Epithelial cell of umbilical artery (primary cell): ENCODE results near the gene TRAPPC4. TPM values are rescaled to one million over a fixed set of nuclear protein-coding genes. Genes with fewer than 3 reads are reported as not detected.

Experiments used
- total RNA-seq: library from RNA; depleted of rRNA; stranded (reverse); fragments of >200 nt; gene quantifications from 2 replicates; pipeline ENCODE4 v1.2.3, GENCODE V29; 2014

The TRAPPC4 gene, protein sequence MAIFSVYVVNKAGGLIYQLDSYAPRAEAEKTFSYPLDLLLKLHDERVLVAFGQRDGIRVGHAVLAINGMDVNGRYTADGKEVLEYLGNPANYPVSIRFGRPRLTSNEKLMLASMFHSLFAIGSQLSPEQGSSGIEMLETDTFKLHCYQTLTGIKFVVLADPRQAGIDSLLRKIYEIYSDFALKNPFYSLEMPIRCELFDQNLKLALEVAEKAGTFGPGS
- 81.5 and 160 TPM in 2 replicates for total RNA-seq

DNA sequence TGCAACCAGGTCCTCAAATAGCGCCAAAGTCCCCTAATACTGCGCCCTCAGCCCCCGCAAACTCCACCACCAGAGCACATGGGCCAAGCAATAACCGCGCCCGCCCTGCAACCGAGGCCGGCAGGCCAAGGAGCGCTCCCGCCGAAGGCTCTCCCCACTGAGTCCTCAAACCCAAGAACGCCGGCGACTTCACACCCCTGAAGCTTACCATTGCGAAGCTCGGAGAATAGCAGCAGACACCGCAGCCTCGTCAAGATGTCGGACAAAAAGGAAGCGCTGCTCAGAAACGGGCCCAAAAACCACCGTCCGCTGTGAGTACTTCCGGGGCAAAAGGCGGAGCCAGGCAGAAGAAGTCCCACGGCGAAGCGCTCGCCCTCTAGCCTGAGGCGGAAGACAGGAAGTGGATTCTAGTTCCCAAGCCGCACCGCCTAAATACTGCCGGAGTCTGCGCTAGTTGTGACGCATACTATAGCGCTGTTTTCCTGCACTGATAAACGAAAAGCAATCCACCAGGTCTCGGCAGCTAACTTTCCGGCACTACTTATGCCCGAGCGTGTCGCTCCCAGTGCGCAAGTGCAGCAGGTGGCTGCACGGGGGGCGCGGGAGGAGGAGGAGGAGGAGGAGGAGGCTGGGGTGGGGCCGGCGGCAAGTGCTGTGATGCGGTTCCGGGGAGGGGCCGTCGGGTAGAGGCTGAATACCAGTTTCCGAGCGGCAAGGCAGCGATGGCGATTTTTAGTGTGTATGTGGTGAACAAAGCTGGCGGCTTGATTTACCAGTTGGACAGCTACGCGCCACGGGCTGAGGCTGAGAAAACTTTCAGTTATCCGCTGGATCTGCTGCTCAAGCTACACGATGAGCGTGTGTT is at the start of gene TRAPPC4, which contains the start of gene RPS25:
TSS of gene TRAPPC4 (plus strand) at position 693 of the 865 bp plus-strand sequence. CDS start at position 723, 30 bp downstream.
TSS of gene RPS25 (minus strand) at position 270 of the 865 bp plus-strand sequence. CDS start at position 211, 59 bp downstream.

DNA sequence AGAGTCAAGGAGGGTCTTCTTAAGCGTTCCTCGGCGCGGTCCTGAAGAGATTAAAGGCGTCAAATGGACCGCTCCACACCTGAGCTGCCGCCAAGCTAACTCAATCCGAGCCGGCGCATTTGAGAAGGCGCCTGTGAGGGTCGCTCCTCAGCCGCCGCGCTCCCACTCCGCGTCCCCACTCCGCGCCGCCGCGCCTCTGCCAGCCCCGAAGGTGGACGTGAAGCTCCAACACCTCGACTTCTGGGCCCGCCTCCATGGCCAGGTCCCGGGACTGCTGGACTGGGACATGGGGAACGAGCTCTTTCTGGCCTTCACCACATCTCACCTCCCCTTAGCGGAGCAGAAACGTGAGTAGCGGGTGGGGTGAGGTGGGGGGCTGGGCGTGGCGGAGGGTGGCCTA is 46.9 kb upstream of the TRAPPC4 start, which contains the start of gene FOXR1:
TSS of gene FOXR1 (plus strand) at position 116 of the 400 bp plus-strand sequence. CDS start at position 287, 171 bp downstream.

DNA sequence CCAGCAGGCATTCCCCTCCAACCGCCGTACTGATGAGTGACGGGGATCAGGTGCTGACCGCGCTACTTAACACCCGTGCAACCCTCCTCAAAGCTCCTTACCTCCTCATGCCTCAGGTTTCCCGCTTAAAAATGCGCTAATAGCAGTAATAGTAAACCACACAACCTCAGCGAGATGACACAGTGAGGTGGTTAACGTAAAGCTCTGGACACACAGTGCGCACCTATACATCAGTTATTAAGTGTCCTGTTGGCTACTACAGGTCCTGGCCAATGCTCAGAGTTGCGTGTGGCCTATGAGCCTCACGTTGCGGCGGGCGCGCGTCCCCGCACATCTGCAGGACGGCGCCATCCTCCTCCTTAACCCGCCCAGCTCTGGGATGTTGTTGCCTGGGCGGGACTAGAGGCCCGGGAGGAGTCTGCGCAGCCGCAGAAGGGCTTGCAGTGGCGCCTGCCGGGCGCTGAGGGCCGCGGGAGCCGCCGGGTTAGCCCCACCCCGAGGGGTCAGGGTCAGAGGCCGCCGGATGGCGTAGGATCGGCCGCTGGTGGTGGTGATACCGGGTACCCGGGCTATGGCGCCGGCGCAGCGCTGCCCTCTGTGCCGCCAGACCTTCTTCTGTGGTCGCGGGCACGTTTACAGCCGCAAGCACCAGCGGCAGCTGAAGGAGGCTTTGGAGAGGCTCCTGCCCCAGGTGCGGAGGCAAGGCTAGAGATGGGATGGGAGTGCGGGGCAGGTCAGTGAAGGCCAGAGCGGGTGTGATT is 20.8 kb upstream of the TRAPPC4 start, which contains the start of gene CENATAC:
TSS of gene CENATAC (plus strand) at position 512 of the 761 bp plus-strand sequence. CDS start at position 572, 60 bp downstream.

DNA sequence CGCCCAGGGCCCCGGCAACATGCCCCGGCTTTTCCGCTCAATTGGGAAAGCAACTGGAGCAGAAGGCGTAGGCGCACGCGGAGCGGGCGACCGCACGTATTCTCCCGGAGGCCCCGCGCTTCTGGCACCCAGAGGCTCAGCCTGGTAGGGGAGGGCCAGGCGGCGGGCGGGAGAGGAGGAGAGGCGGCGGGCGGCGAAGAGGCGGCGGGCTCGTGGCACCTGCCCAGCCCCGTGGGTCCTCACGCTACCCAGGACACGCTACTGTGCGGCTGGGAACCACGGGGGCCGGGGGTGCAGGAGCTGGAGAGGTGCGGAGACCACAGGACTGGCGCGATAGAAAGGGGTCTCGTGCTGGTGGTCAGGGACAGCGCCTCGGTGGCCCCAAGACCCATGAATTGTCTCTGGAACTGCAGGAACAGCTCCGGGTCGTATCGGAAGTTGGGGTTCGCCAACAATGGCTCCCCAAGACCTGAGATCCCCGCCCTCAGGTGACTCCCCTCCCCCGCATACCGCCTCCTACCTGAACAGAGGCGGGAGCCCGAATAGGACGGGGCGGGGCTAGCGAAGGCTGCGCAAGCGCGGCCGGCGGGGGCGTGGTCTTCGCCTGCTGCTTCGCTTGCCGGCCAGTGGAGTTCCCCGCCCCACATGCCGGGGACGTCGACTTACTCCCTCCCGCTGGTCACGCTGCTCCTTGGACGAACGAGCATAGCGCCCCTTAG is 11.9 kb downstream of the TRAPPC4 start, which contains the start of gene SLC37A4:
TSS of gene SLC37A4 (minus strand) at position 549 of the 719 bp plus-strand sequence.

DNA sequence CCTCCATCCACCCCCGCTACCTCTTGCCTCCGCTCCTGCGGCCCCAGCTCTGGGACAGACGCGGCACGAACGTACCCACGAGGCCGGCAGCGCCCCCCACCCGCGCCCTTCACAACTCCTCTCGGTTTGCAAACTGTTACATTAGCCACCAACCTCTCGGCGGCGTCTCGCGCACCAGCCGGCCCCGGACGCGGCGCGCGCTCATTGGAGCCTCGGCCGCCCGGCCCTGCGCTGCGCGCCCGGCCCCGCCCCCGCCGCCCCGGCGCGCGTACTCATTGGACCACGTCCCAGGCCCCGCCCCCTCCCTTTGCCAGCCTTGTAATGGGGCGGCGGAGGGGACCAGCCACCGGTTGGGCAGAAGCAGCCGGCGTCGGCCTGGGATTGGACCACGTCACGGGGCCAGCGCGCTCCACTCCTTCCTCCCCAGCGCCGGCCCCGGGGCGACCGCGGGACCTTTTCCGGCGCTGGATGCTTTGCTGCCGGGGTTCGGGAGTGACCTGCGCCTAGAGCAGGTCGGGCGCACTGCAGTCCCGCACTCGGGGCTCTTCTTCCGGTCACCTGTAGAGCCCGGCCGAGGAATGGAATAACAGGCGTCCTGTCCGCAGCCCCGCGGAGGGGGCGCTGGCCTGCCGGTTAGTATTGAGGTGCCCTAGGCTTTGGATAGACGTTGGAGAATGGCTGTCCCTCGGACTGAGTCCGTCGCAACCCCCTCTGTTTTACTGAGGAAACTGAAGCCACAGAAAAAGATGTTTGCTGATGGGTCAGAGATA is 38.6 kb downstream of the TRAPPC4 start, which contains the start of gene HYOU1:
TSS of gene HYOU1 (minus strand) at position 206 of the 770 bp plus-strand sequence. CDS start 1,045 bp downstream, outside the sequence.

DNA sequence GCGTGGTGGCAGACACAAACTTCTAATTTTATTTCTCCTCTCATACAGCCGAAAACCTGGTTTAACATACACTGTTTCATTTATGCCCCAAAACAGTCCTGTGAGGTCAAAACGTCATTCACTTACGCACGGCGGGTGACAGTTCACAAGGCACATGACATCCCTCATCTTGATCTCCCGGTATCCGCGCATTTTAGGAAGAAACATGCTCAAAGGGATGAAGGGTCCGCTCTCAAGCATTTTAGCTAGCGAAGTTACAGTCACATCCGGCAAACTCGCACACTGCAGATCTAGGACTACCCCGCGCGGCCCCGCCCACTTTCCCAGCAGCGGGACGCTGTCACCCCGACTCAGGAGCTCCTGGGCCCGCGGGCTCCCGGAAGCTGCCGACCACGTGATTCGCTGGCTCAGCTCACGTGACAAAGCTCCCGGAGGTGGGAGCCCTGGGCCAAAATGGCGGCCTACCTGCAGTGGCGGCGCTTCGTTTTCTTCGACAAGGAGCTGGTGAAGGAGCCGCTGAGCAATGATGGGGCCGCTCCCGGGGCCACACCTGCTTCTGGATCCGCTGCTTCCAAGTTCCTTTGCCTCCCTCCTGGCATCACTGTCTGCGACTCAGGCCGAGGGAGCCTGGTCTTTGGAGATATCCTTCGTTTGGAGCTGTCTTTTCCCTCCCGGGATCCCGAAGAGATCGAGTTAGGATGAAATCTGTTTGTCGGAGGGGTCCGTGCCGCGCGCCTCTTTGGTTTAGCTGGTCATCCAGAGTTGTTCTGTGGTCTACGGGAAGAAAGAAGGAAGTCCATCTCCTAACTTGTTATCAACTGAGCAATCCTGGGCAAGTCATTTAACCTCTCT is 49.0 kb downstream of the TRAPPC4 start, which contains the start of gene VPS11:
TSS of gene VPS11 (plus strand) at position 448 of the 852 bp plus-strand sequence. CDS start at position 454, 6 bp downstream.

Other genes with a start within 250 kb of the TRAPPC4 start
- gene DDX6, start 227.6 kb upstream of the TRAPPC4 start, total RNA-seq, result 116 and 169 TPM in 2 replicates
- gene CXCR5, start 134.9 kb upstream of the TRAPPC4 start, total RNA-seq, result not detected in 2 replicates
- gene BCL9L, start 92.8 kb upstream of the TRAPPC4 start, total RNA-seq, result 5.0 and 10.7 TPM in 2 replicates
- gene UPK2, start 62.5 kb upstream of the TRAPPC4 start, total RNA-seq, result not detected in 2 replicates
- gene FOXR1, start 47.0 kb upstream of the TRAPPC4 start, total RNA-seq, result not detected in 2 replicates
- gene CENATAC, start 20.6 kb upstream of the TRAPPC4 start, total RNA-seq, result 8.8 and 20.8 TPM in 2 replicates
- gene RPS25, start 423 bp upstream of the TRAPPC4 start, total RNA-seq, result 761 and 2,413 TPM in 2 replicates
- gene SLC37A4, start 12.1 kb downstream of the TRAPPC4 start, total RNA-seq, result 14.1 and 18.5 TPM in 2 replicates
- 235 and 332 TPM in 2 replicates for gene HYOU1, start 38.4 kb downstream of the TRAPPC4 start, total RNA-seq
- 18.5 and 20.2 TPM in 2 replicates for gene VPS11, start 49.1 kb downstream of the TRAPPC4 start, total RNA-seq
- 6.5 and 13.2 TPM in 2 replicates for gene HMBS, start 66.1 kb downstream of the TRAPPC4 start, total RNA-seq
- 16.9 and 30.7 TPM in 2 replicates for gene DPAGT1, start 83.1 kb downstream of the TRAPPC4 start, total RNA-seq
- gene C2CD2L, start 88.6 kb downstream of the TRAPPC4 start, total RNA-seq, result 1.8 and 2.9 TPM in 2 replicates
- gene HINFP, start 102.8 kb downstream of the TRAPPC4 start, total RNA-seq, result 11.7 and 17.3 TPM in 2 replicates
- gene ABCG4, start 130.3 kb downstream of the TRAPPC4 start, total RNA-seq, result 0.15 and 0.32 TPM in 2 replicates
- 10.5 and 14.6 TPM in 2 replicates for gene NLRX1, start 150.0 kb downstream of the TRAPPC4 start, total RNA-seq
- gene NHERF4, start 166.7 kb downstream of the TRAPPC4 start, total RNA-seq, result not detected in 2 replicates
- 10.4 and 11.9 TPM in 2 replicates for gene CBL, start 187.6 kb downstream of the TRAPPC4 start, total RNA-seq